ENCODE measurements around the gene ADTRP.

GRCh38 chr6:11714798-11715285 lies 63.8 kb downstream of the ADTRP start:
- TF ChIP-seq CTCF (IDR thresholded peaks at IDR 0.05) (no peak), POLR2A (IDR thresholded peaks at IDR 0.05) (no peak)

All from lower leg skin (tissue), 3 donors.